ENCODE results near the gene PYGL. TPM values are rescaled to one million over a fixed set of nuclear protein-coding genes. Genes with fewer than 3 reads are reported as not detected.

PYGL gene
- total and polyA plus RNA-seq, 10 of the 15 experiments (the other 5 are each of a cell fraction or from before 2014, with no cell fraction given), result 0.05 to 1.4 (median 0.79) TPM

DNA sequence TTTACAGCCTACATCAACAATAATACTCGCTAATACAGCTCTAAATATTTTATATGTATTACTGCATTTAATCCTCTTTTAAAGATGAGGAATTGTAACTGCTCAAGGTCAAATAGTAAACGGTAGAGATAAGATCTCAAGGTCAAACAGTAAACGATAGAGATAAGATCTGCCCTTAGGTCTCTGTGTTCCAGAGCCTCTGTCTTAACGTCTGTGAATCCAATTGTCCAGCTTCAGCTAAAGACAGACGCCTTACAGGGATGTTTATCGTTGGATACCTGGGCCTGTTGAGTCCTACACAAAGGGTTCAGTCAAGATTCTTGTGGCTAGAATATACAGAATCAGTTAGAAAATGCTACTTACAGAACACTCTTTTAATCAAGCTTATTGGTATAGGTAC is 20.0 kb downstream of the PYGL start:
- ChIA-PET POLR2A (interaction anchor here (0.6 kb wide), 1 partner anchor 27 kb away, joined by 8 read pairs; no protein-coding TSS in a partner anchor), SMC1A (ENCODE audit: uncharacterized antibody, unreplicated experiment) (interaction anchor here (1.2 kb wide), 1 partner anchor 10 kb away, joined by 3 read pairs; no protein-coding TSS in a partner anchor), CTCF (no interaction called here), RAD21 (ENCODE audit: unreplicated experiment) (no interaction called here)
- DNase-seq (ENCODE audit: low read depth, low spot score) (no peak), FAIRE-seq (no peak), ATAC-seq (no peak)
- TF ChIP-seq JUNB (IDR thresholded peaks at IDR 0.05), result no peak
- TF ChIP-seq SIN3A (IDR thresholded peaks at IDR 0.05; ENCODE audit: low read depth, low read length), result no peak
- TF ChIP-seq, protein P1, sequence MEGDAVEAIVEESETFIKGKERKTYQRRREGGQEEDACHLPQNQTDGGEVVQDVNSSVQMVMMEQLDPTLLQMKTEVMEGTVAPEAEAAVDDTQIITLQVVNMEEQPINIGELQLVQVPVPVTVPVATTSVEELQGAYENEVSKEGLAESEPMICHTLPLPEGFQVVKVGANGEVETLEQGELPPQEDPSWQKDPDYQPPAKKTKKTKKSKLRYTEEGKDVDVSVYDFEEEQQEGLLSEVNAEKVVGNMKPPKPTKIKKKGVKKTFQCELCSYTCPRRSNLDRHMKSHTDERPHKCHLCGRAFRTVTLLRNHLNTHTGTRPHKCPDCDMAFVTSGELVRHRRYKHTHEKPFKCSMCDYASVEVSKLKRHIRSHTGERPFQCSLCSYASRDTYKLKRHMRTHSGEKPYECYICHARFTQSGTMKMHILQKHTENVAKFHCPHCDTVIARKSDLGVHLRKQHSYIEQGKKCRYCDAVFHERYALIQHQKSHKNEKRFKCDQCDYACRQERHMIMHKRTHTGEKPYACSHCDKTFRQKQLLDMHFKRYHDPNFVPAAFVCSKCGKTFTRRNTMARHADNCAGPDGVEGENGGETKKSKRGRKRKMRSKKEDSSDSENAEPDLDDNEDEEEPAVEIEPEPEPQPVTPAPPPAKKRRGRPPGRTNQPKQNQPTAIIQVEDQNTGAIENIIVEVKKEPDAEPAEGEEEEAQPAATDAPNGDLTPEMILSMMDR (IDR thresholded peaks at IDR 0.05 in 2 of 3, conservative IDR thresholded peaks at IDR 0.05 in 1 of 3; ENCODE audit: control insufficient read depth in 2 of 3, extremely low read depth in 1 of 3, insufficient read depth in 1 of 3, low read depth in 3 of 3, low read length in 3 of 3), result no peak
- no peak overlapping the region for H3K4me3 ChIP-seq
- no peaks in the 10 kb centered on the region; the same call in 2 of the 3 replicates for H3K9me3 ChIP-seq (replicated peaks; ENCODE audit: control insufficient read depth, insufficient read depth, low read length)
- intact Hi-C loops (cut with micrococcal nuclease; ENCODE audit: unreplicated experiment) (no loop called here), in situ Hi-C loops (cut with MboI) (no loop called here)
- no peak overlapping the region for H3K4me2 ChIP-seq (ENCODE audit: control insufficient read depth, insufficient read depth)
- BruUV-seq (replicated peaks), result no TSS peak
- H4K20me1 ChIP-seq (ENCODE audit: control insufficient read depth, insufficient read depth), result no peaks in the 10 kb centered on the region
- WGBS (ENCODE audit: insufficient coverage, insufficient replicate concordance, low lambda C conversion rate, missing lambda C conversion rate), result 40% methylated on average over 6 of the region's 6 CpGs
- peaks cover 6% of the 10 kb centered on the region for H3K4me1 ChIP-seq (ENCODE audit: control insufficient read depth, insufficient read depth, low read length)
- H3K27me3 ChIP-seq (replicated peaks in 1 of 2; ENCODE audit: control insufficient read depth in 2 of 2, insufficient read depth in 2 of 2, low read length in 1 of 2), result no peaks in the 10 kb centered on the region
- H2AFZ ChIP-seq (ENCODE audit: control insufficient read depth, low read depth, low read length), result no peak overlapping the region
- no peak overlapping the region for H3K27ac ChIP-seq (ENCODE audit: control insufficient read depth, insufficient read depth)
- no peaks in the 10 kb centered on the region for H3K36me3 ChIP-seq (ENCODE audit: control insufficient read depth in 2 of 2, insufficient read depth in 2 of 2, low read length in 1 of 2)
- no peaks in the 10 kb centered on the region for H3K79me2 ChIP-seq (ENCODE audit: control insufficient read depth, insufficient read depth, low read length)
- H3K9ac ChIP-seq (ENCODE audit: control insufficient read depth, insufficient read depth, low read length), result no peak overlapping the region

GRCh38 chr14:50922803-50923202 is 21.5 kb downstream of the PYGL start:
- no peaks in the 10 kb centered on the region for H3K27me3 ChIP-seq (replicated peaks in 1 of 2; ENCODE audit: control insufficient read depth in 2 of 2, insufficient read depth in 2 of 2, low read length in 1 of 2)
- in situ Hi-C loops (cut with MboI) (no loop called here), intact Hi-C loops (cut with micrococcal nuclease; ENCODE audit: unreplicated experiment) (no loop called here)
- ChIA-PET SMC1A (ENCODE audit: uncharacterized antibody, unreplicated experiment) (no interaction called here), RAD21 (ENCODE audit: unreplicated experiment) (no interaction called here), POLR2A (no interaction called here), CTCF (no interaction called here)
- H3K9ac ChIP-seq (ENCODE audit: control insufficient read depth, insufficient read depth, low read length), result no peak overlapping the region
- no peaks in the 10 kb centered on the region; the same call in 2 of the 3 replicates for H3K9me3 ChIP-seq (replicated peaks; ENCODE audit: control insufficient read depth, insufficient read depth, low read length)
- H4K20me1 ChIP-seq (ENCODE audit: control insufficient read depth, insufficient read depth), result no peaks in the 10 kb centered on the region
- no peaks in the 10 kb centered on the region for H3K79me2 ChIP-seq (ENCODE audit: control insufficient read depth, insufficient read depth, low read length)
- no peaks in the 10 kb centered on the region for H3K4me1 ChIP-seq (ENCODE audit: control insufficient read depth, insufficient read depth, low read length)
- H3K4me2 ChIP-seq (ENCODE audit: control insufficient read depth, insufficient read depth), result no peak overlapping the region
- H3K4me3 ChIP-seq, result no peak overlapping the region
- ATAC-seq (no peak), FAIRE-seq (no peak), DNase-seq (ENCODE audit: low read depth, low spot score) (no peak)
- no TSS peak for BruUV-seq (replicated peaks)
- WGBS (ENCODE audit: insufficient coverage, insufficient replicate concordance, low lambda C conversion rate, missing lambda C conversion rate), result 2% methylated on average over 2 of the region's 2 CpGs
- no peak overlapping the region for H2AFZ ChIP-seq (ENCODE audit: control insufficient read depth, low read depth, low read length)
- H3K36me3 ChIP-seq (ENCODE audit: control insufficient read depth in 2 of 2, insufficient read depth in 2 of 2, low read length in 1 of 2), result no peaks in the 10 kb centered on the region
- H3K27ac ChIP-seq (ENCODE audit: control insufficient read depth, insufficient read depth), result no peak overlapping the region
- TF ChIP-seq, protein P2, sequence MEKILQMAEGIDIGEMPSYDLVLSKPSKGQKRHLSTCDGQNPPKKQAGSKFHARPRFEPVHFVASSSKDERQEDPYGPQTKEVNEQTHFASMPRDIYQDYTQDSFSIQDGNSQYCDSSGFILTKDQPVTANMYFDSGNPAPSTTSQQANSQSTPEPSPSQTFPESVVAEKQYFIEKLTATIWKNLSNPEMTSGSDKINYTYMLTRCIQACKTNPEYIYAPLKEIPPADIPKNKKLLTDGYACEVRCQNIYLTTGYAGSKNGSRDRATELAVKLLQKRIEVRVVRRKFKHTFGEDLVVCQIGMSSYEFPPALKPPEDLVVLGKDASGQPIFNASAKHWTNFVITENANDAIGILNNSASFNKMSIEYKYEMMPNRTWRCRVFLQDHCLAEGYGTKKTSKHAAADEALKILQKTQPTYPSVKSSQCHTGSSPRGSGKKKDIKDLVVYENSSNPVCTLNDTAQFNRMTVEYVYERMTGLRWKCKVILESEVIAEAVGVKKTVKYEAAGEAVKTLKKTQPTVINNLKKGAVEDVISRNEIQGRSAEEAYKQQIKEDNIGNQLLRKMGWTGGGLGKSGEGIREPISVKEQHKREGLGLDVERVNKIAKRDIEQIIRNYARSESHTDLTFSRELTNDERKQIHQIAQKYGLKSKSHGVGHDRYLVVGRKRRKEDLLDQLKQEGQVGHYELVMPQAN (conservative IDR thresholded peaks at IDR 0.05), result no peak
- TF ChIP-seq PBX3 (IDR thresholded peaks at IDR 0.05; ENCODE audit: insufficient replicate concordance, low read depth, low read length), result no peak
- TF ChIP-seq HCFC1 (IDR thresholded peaks at IDR 0.05; ENCODE audit: low read length), result no peak
- no peak for TF ChIP-seq HDAC2 (IDR thresholded peaks at IDR 0.05)
- no peak for TF ChIP-seq RELA (IDR thresholded peaks at IDR 0.05; ENCODE audit: borderline replicate concordance, partially characterized antibody)
- no peak for TF ChIP-seq NRF1 (conservative IDR thresholded peaks at IDR 0.05; ENCODE audit: low read depth, low read length)
- TF ChIP-seq BHLHE40 (IDR thresholded peaks at IDR 0.05; ENCODE audit: borderline replicate concordance in 1 of 2, low read depth in 2 of 2, low read length in 1 of 2), result no peak
- no peak for TF ChIP-seq EZH2 (IDR thresholded peaks at IDR 0.05; ENCODE audit: borderline replicate concordance, control insufficient read depth, low read depth, low read length)
- TF ChIP-seq STAT3 (IDR thresholded peaks at IDR 0.05; ENCODE audit: low read depth, low read length), result no peak
- TF ChIP-seq SMC3 (IDR thresholded peaks at IDR 0.05; ENCODE audit: borderline replicate concordance, low read length), result no peak
